ENCODE results near the gene CAPN9.
"Not testable (repeated sequence)": the region's sequence is repeated elsewhere in the genome, so short reads cannot be mapped to it uniquely, and the experiment has no call there.

The CAPN9 gene

GRCh38 chr1:230710543-230710904 is 36.7 kb upstream of the CAPN9 start:
- no peak for DNase-seq

DNA sequence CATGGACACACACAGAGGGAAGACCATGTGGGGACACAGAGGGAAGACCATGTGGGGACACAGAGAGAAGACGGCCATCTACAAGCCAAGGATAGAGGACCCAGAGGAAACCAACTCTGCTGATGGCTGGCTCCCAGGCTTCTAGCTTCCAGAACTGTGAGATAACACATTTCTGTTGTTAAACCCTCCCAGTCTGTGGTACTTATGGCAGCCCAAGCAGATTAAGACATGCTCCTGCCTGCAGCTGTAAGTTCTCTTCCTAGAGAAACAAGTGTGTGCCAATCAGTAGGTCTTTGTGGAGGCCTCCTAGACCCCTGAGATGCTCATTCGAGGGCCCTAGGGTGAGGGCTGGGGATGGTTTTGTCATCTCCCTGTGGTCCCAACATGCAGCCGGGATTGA is 35.9 kb upstream of the CAPN9 start:
- DNase-seq, result no peak

DNA sequence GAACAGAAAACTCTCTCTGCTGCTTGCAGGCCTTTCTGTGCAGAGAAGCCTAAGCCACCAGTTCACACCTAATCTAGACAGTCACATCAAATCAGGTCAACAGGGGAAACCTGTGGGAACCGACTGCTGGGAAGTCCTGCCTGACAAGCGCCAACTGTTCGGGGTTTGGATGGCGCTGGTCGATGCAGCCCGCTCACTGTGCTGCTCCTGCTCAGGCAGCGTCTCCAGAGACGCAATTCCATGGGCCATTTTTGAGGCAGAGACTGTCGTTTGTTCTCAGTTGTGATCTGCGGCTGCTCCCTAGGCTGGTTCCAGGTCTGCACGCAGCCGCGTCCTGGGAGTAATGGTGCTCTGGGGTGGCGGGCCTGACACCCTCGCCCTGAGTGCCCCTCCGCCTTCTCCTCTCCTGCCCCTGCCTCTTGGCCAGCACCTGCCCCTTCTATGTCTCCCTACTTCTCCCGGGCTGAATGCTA is 34.7 kb upstream of the CAPN9 start:
- no peak for DNase-seq

GRCh38 chr1:230713138-230713537 is 34.0 kb upstream of the CAPN9 start:
- no peak for DNase-seq

DNA sequence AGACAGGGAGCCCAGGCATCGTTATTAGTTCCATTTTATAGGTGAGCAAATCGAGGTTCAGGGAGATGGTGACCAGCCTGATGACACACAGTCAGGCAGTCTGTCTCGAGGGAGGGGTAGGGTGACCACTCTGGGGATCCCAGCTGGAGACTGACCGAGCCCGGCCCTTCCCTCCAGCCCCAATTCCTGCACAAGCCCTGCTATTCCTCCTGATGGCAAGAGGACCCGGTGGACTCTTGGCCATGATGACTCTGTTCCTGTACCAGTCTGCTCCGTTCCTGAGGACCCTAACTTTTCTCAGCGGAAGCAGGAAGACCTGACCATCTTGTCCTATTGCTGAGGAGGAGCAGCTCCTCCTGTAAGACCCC is 33.7 kb upstream of the CAPN9 start:
- DNase-seq, result no peak

DNA sequence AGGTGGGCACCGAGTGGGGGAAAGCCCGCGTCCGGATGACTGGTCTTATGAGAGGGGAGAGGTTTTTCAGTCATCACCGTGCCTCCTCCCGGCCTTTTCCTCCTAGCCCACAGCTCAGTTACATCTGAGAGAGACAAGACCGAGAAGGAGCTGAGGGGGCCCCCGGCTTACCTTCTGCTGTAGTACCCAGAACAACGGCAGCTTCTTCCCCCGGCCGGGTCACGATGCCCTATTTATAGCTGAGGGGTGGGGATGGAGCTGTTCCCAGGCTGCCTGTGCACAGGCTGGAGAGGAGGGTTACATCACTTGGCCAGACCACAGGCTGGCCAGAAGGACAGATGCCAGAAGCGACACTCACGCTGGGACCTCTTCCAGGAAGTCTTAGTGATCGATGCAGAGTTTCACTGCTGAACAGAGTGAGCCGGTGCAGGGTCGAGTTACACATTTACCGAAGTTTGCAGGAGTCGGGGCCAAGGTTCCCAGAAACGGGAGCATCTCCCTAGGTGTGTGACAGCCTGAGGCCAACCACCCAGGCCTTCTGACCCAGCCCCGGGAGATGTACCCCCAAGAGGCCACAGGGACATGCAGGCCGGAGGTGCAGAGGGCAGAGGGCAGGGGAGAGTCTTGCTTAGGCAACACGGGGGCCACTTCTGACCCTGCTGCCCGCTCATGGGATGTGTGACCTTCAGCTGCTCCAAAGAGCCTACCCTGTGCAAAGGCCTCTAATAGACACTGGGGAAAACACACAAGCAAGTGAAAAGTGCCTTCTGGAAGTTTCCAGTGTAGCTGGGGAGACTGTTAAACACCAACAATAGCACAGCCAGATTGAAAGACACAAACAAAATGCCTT is 33.0 kb upstream of the CAPN9 start, which contains the start of gene AGT:
Gene AGT (minus strand): TSS at position 208 of the 850 bp plus-strand sequence. CDS start 3,299 bp downstream, outside the sequence.
- DNase-seq, result no peak

- DNase-seq, result no peak
Observed at GRCh38 chr1:230715510-230715909, 31.7 kb upstream of the CAPN9 start.

GRCh38 chr1:230716453-230716852 is 30.7 kb upstream of the CAPN9 start:
- not testable (repeated sequence) for DNase-seq

DNA sequence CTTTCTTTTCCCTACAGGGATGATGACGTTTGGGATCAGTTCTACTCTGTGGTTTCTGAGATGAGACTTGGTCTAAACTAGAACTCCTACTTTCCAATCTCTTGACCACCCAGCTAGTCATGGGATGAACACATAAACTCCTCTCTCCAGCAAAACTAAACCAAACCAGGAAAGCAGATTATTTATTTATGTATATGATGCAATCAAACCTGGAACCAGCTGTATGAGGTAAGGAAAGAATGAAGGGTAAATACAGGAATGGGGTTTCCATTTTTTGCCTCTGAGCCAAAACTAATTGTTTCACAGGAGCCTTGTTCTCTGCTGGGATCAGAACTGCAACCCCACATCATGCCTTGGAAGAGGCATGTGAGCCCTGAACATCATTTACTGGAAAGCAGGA is 29.9 kb upstream of the CAPN9 start:
- no peak for DNase-seq

GRCh38 chr1:230721849-230722522 is 25.2 kb upstream of the CAPN9 start:
- not testable (repeated sequence) for DNase-seq

DNA sequence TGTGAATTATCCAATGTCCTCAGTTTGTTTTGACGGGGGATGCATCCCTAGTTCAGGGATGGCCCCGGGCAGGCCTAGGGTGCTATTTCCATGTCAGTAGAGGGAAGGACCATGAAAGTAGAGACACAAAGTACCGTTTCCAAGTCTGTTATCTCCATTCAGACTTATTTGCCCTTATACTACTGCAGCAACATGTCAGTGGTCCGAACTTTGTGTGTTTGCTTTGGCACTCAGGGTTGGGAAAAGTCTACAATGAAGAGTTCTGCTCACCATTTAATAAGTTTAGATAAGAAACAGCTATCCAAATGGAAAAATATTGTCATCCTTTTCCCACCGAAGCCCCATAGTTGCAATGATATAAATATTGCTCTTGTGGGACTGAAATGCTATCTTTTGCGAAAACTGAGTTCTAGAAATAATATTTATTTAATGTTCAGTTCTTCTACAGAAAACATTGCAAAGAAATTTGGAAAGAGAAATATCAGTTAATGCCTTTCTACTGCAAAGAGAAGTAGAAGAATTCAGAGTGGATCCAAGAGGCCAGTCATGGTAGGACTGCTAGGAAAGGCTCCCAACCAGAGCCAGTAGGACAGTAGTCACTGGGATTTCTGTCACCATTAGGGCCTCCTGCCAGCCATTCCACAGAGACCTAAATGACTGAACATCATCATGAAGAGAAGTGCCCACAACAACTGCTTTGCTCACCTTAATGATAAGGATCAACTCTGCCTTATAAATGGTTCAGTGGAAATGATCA is 21.8 kb upstream of the CAPN9 start:
- DNase-seq, result no peak

DNA sequence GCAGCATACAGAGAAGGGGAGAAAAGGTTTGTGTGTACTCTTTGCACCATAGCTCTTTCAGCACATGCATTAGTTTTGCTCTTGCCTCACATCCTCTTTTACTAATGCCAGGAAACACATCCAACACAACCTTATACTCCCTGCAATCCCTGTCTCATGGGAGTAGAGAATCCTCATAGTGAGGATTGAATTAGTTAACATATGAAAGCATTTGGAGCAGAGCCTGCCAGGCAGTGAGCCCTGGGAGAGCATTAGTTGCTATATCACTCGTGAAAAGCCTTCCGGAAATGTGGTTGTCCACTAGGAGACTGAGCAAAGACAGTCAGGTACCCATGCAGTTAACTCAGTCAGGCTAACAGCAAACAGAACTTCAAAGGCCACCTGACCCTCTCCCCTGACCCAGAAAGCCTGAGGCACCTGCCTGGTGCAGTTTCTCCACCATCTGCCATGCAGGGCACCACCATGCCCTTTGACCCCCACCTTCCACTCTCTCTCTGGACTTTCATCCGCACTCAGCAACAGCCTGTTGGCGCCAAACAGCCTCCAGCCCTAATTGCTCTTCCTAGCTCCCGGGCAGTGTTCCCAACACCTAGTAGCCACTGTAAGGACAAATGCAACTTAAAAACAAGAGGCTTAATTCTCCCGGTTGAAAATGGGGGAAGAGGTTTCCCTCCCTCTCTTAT is 18.3 kb upstream of the CAPN9 start:
- no peak for DNase-seq

DNA sequence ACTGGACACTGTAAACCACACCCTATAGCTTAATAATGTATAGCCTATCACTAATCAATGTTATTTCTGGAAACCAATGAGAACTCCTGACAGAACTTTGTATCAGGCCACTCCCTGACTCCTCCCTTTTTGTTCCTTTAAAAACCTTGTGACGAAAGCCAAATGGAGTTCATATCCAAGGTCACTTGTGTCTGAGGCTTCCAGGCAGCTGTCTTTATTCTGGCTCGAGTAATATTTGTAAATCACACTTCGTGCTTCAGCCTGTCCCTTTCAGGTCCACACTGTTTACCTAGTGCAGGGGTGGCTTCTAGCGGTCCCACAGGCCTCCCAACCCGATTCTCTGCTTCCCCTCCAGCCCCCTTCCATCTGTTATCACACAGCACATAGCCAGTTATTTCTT is 16.2 kb upstream of the CAPN9 start:
- DNase-seq, result no peak

GRCh38 chr1:230735447-230735846 is 11.7 kb upstream of the CAPN9 start:
- DNase-seq, result no peak

GRCh38 chr1:230737622-230738262 is 9.4 kb upstream of the CAPN9 start:
- DNase-seq, result no peak

GRCh38 chr1:230739564-230740290 is 7.5 kb upstream of the CAPN9 start:
- DNase-seq, result no peak

GRCh38 chr1:230743899-230744298 is 3.3 kb upstream of the CAPN9 start:
- no peak for DNase-seq

- DNase-seq, result no peak
Observed at GRCh38 chr1:230744382-230744781, 2.8 kb upstream of the CAPN9 start.

DNA sequence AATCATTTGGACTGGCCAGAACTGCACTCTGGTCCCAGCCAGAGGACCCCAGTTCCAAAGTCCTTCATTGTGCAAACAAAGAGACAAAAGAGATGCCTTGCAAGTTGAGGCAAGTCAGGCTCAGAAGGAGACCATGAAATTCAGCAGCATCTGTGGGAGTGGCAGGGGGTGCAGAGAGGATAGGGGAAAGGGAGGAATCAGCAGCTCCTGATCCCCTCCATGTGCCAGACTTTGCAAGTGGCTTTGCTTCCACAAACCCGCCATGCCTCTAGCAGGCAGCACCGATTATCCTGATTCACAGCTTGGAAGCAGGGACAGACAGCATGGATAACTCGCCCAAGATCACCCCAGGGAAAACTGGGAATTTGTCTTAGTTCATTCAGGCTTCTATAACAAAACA is 2.1 kb upstream of the CAPN9 start:
- DNase-seq, result no peak

- no peak for DNase-seq
Observed at GRCh38 chr1:230746617-230747016, 571 bp upstream of the CAPN9 start.

GRCh38 chr1:230747890-230748800 is 957 bp downstream of the CAPN9 start:
- DNase-seq, result no peak

Measured in SW 1271 (cell line).